ENCODE measurements around the gene ERC2.

Gene ERC2

DNA sequence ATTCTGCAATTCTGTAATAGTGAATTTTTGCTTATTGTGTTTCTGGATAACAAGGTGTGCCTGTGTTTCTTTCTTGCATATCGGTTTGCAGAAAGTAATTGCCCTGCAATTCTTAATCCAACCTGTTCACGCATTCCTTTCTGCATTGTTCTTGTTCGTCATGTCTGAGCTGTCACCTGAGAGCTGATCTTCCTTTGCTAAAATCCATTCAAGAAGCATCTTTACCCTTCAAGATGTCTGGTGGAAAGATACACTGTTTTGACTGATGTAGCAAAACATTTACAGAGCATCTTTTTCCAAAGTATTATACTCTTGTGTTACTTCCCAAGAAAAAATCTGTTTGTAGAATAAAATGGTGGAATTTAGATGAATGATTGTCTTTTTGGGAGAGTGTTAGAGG is 822.1 kb downstream of the ERC2 start:
- TF ChIP-seq KLF7 (tag by site-specific recombination; IDR thresholded peaks at IDR 0.05; ENCODE audit: borderline replicate concordance), result no peak
- TF ChIP-seq ZNF266 (tag by site-specific recombination; IDR thresholded peaks at IDR 0.05; ENCODE audit: low read depth), result no peak
- TF ChIP-seq ZNF138 (tag by site-specific recombination; IDR thresholded peaks at IDR 0.05; ENCODE audit: borderline replicate concordance), result no peak
- TF ChIP-seq ZNF473 (tag by site-specific recombination; IDR thresholded peaks at IDR 0.05), result no peak
- TF ChIP-seq ZNF76 (tag by site-specific recombination; IDR thresholded peaks at IDR 0.05; ENCODE audit: borderline replicate concordance, low read depth), result no peak
- TF ChIP-seq ZFP41 (tag by site-specific recombination; IDR thresholded peaks at IDR 0.05; ENCODE audit: borderline replicate concordance), result no peak
- TF ChIP-seq ZNF701 (tag by site-specific recombination; IDR thresholded peaks at IDR 0.05), result no peak
- TF ChIP-seq ZNF155 (tag by site-specific recombination; IDR thresholded peaks at IDR 0.05), result no peak
- no peak for TF ChIP-seq ZFHX2 (tag by site-specific recombination; conservative IDR thresholded peaks at IDR 0.05)
- TF ChIP-seq, protein P1, sequence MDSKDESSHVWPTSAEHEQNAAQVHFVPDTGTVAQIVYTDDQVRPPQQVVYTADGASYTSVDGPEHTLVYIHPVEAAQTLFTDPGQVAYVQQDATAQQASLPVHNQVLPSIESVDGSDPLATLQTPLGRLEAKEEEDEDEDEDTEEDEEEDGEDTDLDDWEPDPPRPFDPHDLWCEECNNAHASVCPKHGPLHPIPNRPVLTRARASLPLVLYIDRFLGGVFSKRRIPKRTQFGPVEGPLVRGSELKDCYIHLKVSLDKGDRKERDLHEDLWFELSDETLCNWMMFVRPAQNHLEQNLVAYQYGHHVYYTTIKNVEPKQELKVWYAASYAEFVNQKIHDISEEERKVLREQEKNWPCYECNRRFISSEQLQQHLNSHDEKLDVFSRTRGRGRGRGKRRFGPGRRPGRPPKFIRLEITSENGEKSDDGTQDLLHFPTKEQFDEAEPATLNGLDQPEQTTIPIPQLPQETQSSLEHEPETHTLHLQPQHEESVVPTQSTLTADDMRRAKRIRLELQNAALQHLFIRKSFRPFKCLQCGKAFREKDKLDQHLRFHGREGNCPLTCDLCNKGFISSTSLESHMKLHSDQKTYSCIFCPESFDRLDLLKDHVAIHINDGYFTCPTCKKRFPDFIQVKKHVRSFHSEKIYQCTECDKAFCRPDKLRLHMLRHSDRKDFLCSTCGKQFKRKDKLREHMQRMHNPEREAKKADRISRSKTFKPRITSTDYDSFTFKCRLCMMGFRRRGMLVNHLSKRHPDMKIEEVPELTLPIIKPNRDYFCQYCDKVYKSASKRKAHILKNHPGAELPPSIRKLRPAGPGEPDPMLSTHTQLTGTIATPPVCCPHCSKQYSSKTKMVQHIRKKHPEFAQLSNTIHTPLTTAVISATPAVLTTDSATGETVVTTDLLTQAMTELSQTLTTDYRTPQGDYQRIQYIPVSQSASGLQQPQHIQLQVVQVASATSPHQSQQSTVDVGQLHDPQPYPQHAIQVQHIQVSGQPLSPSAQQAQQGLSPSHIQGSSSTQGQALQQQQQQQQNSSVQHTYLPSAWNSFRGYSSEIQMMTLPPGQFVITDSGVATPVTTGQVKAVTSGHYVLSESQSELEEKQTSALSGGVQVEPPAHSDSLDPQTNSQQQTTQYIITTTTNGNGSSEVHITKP (tag by site-specific recombination; IDR thresholded peaks at IDR 0.05), result no peak
- no peak for TF ChIP-seq ZFP37 (tag by site-specific recombination; IDR thresholded peaks at IDR 0.05)
- TF ChIP-seq ZNF24 (tag by site-specific recombination; IDR thresholded peaks at IDR 0.05), result no peak
- no peak for TF ChIP-seq ZNF561 (tag by site-specific recombination; IDR thresholded peaks at IDR 0.05; ENCODE audit: borderline replicate concordance)
- TF ChIP-seq ZFP69B (tag by site-specific recombination; IDR thresholded peaks at IDR 0.05), result no peak
- TF ChIP-seq ZNF658 (tag by site-specific recombination; IDR thresholded peaks at IDR 0.05), result no peak
- TF ChIP-seq, protein P2, sequence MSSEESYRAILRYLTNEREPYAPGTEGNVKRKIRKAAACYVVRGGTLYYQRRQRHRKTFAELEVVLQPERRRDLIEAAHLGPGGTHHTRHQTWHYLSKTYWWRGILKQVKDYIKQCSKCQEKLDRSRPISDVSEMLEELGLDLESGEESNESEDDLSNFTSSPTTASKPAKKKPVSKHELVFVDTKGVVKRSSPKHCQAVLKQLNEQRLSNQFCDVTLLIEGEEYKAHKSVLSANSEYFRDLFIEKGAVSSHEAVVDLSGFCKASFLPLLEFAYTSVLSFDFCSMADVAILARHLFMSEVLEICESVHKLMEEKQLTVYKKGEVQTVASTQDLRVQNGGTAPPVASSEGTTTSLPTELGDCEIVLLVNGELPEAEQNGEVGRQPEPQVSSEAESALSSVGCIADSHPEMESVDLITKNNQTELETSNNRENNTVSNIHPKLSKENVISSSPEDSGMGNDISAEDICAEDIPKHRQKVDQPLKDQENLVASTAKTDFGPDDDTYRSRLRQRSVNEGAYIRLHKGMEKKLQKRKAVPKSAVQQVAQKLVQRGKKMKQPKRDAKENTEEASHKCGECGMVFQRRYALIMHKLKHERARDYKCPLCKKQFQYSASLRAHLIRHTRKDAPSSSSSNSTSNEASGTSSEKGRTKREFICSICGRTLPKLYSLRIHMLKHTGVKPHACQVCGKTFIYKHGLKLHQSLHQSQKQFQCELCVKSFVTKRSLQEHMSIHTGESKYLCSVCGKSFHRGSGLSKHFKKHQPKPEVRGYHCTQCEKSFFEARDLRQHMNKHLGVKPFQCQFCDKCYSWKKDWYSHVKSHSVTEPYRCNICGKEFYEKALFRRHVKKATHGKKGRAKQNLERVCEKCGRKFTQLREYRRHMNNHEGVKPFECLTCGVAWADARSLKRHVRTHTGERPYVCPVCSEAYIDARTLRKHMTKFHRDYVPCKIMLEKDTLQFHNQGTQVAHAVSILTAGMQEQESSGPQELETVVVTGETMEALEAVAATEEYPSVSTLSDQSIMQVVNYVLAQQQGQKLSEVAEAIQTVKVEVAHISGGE (tag by site-specific recombination; conservative IDR thresholded peaks at IDR 0.05; ENCODE audit: low read depth), result no peak
- Histone ChIP-seq H3K4me3 (ENCODE audit: low read depth, low read length) (no peak overlapping the region), H3K4me1 (ENCODE audit: control insufficient read depth, insufficient read depth, low read length) (no peaks in the 10 kb centered on the region), H3K27ac (ENCODE audit: extremely low read depth, low read depth, low read length) (no peak overlapping the region), H3K9me3 (ENCODE audit: control insufficient read depth, insufficient read depth, low read depth, low read length) (no peaks in the 10 kb centered on the region), H3K36me3 (ENCODE audit: control insufficient read depth in 2 of 2, insufficient read depth in 1 of 2, low read length in 2 of 2) (no peaks in the 10 kb centered on the region)
- CTCF ChIA-PET, result no interaction called here
- POLR2A ChIA-PET, result no interaction called here

DNA sequence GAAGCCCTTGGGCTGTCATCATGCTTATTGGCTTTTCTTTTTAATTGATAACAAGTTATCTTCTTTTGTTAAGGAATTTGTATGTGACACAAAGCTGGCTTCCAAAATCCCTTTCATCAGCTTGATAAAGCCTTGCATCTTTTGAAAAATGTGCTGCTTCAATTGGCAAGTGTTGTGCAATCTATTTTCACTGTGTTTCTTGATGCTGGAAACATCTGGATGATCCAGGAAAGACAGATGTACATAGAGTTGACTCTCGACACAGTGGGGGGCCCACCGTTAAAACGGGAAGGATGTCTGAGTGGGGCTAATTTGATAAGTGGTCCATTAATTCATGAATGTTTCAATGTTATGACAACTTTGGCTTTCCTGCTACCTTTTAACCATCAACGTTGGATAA is 822.8 kb downstream of the ERC2 start:
- H3K27ac ChIP-seq (ENCODE audit: extremely low read depth, low read depth, low read length), result no peak overlapping the region
- H3K4me3 ChIP-seq (ENCODE audit: low read depth, low read length), result no peak overlapping the region
- TF ChIP-seq ZNF623 (tag by site-specific recombination; IDR thresholded peaks at IDR 0.05) (no peak), BCL11B (tag by site-specific recombination; IDR thresholded peaks at IDR 0.05; ENCODE audit: low read depth) (no peak), ZNF571 (tag by site-specific recombination; IDR thresholded peaks at IDR 0.05) (no peak), ZNF76 (tag by site-specific recombination; IDR thresholded peaks at IDR 0.05; ENCODE audit: borderline replicate concordance, low read depth) (no peak), ZNF521 (tag by site-specific recombination; IDR thresholded peaks at IDR 0.05) (no peak), ZBTB1 (tag by site-specific recombination; IDR thresholded peaks at IDR 0.05) (no peak), SCRT2 (tag by site-specific recombination; IDR thresholded peaks at IDR 0.05) (no peak), ZNF239 (tag by site-specific recombination; IDR thresholded peaks at IDR 0.05) (no peak)
- TF ChIP-seq, protein P3, sequence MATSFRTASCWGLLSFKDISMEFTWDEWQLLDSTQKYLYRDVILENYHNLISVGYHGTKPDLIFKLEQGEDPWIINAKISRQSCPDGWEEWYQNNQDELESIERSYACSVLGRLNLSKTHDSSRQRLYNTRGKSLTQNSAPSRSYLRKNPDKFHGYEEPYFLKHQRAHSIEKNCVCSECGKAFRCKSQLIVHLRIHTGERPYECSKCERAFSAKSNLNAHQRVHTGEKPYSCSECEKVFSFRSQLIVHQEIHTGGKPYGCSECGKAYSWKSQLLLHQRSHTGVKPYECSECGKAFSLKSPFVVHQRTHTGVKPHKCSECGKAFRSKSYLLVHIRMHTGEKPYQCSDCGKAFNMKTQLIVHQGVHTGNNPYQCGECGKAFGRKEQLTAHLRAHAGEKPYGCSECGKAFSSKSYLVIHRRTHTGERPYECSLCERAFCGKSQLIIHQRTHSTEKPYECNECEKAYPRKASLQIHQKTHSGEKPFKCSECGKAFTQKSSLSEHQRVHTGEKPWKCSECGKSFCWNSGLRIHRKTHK (tag by site-specific recombination; IDR thresholded peaks at IDR 0.05), result no peak
- TF ChIP-seq, protein P4, sequence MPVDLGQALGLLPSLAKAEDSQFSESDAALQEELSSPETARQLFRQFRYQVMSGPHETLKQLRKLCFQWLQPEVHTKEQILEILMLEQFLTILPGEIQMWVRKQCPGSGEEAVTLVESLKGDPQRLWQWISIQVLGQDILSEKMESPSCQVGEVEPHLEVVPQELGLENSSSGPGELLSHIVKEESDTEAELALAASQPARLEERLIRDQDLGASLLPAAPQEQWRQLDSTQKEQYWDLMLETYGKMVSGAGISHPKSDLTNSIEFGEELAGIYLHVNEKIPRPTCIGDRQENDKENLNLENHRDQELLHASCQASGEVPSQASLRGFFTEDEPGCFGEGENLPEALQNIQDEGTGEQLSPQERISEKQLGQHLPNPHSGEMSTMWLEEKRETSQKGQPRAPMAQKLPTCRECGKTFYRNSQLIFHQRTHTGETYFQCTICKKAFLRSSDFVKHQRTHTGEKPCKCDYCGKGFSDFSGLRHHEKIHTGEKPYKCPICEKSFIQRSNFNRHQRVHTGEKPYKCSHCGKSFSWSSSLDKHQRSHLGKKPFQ (tag by site-specific recombination; IDR thresholded peaks at IDR 0.05), result no peak
- ChIA-PET POLR2A (no interaction called here), CTCF (no interaction called here)
- H3K4me1 ChIP-seq (ENCODE audit: control insufficient read depth, insufficient read depth, low read length), result no peaks in the 10 kb centered on the region
- H3K9me3 ChIP-seq (ENCODE audit: control insufficient read depth, insufficient read depth, low read depth, low read length), result no peaks in the 10 kb centered on the region
- H3K36me3 ChIP-seq (ENCODE audit: control insufficient read depth in 2 of 2, insufficient read depth in 1 of 2, low read length in 2 of 2), result no peaks in the 10 kb centered on the region

Measured in HEK293 (cell line).